ENCODE data around the gene NUDT13. TPM values are rescaled to one million over a fixed set of nuclear protein-coding genes. Genes with fewer than 3 reads are reported as not detected.

The NUDT13 gene
- total and polyA plus RNA-seq, 3 donors from 2014 or later: 3.0 to 5.9 (median 5.6) TPM

DNA sequence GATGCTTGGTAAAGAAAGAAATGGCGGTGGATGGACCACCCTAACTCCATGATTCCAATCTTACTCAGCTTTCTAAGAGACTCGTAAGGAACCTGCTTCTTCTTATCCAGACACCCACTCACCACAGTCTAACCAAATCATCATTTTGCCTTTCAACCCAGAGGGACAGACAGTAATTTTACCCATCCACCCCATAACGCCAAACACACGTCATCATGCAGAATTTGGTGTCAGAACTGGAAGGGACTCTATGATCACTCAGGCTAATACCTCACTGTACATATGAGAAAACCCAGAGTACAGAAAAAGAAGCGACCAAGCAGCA lies 57.2 kb downstream of the NUDT13 start:
- no peaks in the 10 kb centered on the region for H3K27me3 ChIP-seq
- H3K9me3 ChIP-seq: no peaks in the 10 kb centered on the region
- H3K4me3 ChIP-seq: peak overlapping the region; percentile 75 to 90
- peaks cover 9% of the 10 kb centered on the region for H3K4me1 ChIP-seq
- peak overlapping the region; percentile 89 to 94 for H3K27ac ChIP-seq
- DNase-seq: no peak
- intact Hi-C loops (cut with DNase I; ENCODE audit: low total_unique reads): no loop called here
- no peaks in the 10 kb centered on the region for H3K36me3 ChIP-seq (ENCODE audit: low read depth, missing control alignments)
- TF ChIP-seq, protein P1, sequence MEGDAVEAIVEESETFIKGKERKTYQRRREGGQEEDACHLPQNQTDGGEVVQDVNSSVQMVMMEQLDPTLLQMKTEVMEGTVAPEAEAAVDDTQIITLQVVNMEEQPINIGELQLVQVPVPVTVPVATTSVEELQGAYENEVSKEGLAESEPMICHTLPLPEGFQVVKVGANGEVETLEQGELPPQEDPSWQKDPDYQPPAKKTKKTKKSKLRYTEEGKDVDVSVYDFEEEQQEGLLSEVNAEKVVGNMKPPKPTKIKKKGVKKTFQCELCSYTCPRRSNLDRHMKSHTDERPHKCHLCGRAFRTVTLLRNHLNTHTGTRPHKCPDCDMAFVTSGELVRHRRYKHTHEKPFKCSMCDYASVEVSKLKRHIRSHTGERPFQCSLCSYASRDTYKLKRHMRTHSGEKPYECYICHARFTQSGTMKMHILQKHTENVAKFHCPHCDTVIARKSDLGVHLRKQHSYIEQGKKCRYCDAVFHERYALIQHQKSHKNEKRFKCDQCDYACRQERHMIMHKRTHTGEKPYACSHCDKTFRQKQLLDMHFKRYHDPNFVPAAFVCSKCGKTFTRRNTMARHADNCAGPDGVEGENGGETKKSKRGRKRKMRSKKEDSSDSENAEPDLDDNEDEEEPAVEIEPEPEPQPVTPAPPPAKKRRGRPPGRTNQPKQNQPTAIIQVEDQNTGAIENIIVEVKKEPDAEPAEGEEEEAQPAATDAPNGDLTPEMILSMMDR (IDR thresholded peaks at IDR 0.05): no peak
- TF ChIP-seq POLR2A (IDR thresholded peaks at IDR 0.05): no peak
- WGBS, 2 donors: 3% methylated on average over 5 of the region's 5 CpGs

DNA sequence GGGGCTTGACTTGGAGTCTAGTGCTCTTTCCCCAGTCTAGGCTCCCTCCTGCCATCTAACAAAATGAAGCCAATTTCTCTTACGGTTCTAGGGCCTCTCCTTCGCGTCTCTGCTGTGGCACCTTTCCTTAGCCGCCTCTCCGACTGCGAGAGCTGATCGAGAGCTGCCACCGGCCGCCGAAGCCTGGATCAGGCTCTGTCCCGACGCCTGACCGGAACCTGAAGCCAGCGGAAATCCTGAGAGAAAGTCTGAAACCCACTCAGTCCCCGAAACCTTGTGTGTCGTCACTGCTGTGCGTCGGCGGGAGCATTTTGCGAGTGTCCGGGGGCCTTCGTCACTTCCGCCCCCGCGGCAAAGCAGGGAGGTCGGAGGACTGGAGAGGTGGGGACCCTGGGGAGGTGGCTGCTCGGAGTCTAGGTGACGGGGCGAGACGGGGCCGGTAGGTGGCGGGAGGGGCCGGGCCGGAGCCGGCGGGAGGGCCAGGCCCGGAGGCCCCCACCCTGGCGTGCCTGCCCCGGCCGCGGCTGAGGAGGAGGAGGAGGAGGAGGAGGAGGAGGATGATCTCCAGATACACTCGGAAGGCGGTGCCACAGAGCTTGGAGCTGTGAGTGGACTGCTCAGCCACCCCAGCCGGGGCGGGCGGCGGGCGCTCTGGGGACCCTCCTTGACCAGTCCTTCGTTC lies 57.7 kb downstream of the NUDT13 start, which contains the start of the genes ECD and FAM149B1:
ECD (minus strand) TSS at position 226 of the 682 bp plus-strand sequence. CDS start 4,071 bp downstream, outside the sequence.
FAM149B1 (plus strand) TSS at position 337 of the 682 bp plus-strand sequence; CDS start at position 558, 221 bp downstream.
- DNase-seq: peak; percentile 96
- WGBS, 2 donors: 0 to 1% methylated on average over 22 to 49 of the region's 49 CpGs
- TF ChIP-seq, protein P1 (IDR thresholded peaks at IDR 0.05): peak in 2 of 3 experiments; percentile 48 to 58
- peak; percentile 93 for TF ChIP-seq POLR2A (IDR thresholded peaks at IDR 0.05)
- Histone ChIP-seq H3K4me1 (peaks cover 9% of the 10 kb centered on the region), H3K27ac (peak within 1 kb of the TSS; percentile 89 to 94), H3K4me3 (peak within 1 kb of the TSS; percentile 75 to 90), H3K36me3 (ENCODE audit: low read depth, missing control alignments) (no peaks in the 10 kb centered on the region), H3K27me3 (no peaks in the 10 kb centered on the region), H3K9me3 (no peaks in the 10 kb centered on the region)
- intact Hi-C loops (cut with DNase I; ENCODE audit: low total_unique reads): no loop called here

DNA sequence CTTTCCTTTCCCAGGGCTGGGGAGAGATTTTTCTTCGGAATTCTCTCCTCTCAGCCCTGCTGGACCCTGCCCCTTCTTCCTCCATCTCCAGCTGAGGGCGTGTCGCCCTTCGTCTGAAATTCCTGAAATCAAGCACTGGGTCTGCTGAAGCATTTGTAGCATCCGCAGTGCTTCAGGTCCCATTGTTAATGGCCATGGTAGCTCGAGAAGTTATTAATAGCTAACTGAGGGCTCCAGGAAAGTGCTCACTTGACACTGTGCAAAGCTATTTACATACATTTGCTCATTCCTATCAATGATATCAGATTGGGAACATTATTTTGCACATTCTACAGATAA lies 58.2 kb downstream of the NUDT13 start:
- no peak for TF ChIP-seq POLR2A (IDR thresholded peaks at IDR 0.05)
- TF ChIP-seq, protein P1 (IDR thresholded peaks at IDR 0.05): no peak
- DNase-seq: no peak
- Histone ChIP-seq H3K4me3 (peak overlapping the region; percentile 75 to 90), H3K4me1 (peaks cover 9% of the 10 kb centered on the region), H3K27ac (peak overlapping the region; percentile 89 to 94), H3K27me3 (no peaks in the 10 kb centered on the region), H3K36me3 (ENCODE audit: low read depth, missing control alignments) (no peaks in the 10 kb centered on the region), H3K9me3 (no peaks in the 10 kb centered on the region)
- 0% methylated on average over 6 of the region's 6 CpGs for WGBS, 2 donors
- intact Hi-C loops (cut with DNase I; ENCODE audit: low total_unique reads): no loop called here

DNA sequence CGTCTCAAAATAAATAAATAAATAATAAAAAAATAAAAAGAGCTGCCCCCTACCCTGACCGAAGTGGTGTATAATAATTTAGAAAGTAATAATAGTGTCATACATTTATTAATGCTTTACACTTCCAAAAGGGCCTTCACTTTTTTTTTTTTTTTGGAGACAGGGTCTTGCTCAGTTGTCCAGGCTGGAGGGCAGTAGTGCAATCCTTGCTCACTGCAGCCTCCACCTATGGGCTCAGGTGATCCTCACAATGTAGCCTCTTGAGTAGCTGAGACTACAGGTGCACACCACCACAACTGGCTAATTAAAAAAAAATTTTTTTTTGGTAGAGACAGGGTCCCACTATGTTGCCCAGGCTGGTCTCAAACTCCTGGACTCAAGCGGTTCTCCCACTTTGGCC lies 59.1 kb downstream of the NUDT13 start:
- H3K4me3 ChIP-seq: peak overlapping the region in 1 of 2 donors; percentile 90
- H3K9me3 ChIP-seq: no peaks in the 10 kb centered on the region
- intact Hi-C loops (cut with DNase I; ENCODE audit: low total_unique reads): no loop called here
- TF ChIP-seq POLR2A (IDR thresholded peaks at IDR 0.05): no peak
- TF ChIP-seq, protein P1 (IDR thresholded peaks at IDR 0.05): no peak
- H3K36me3 ChIP-seq (ENCODE audit: low read depth, missing control alignments): no peaks in the 10 kb centered on the region
- peaks cover 9% of the 10 kb centered on the region for H3K4me1 ChIP-seq
- no peaks in the 10 kb centered on the region for H3K27me3 ChIP-seq
- H3K27ac ChIP-seq: no peak overlapping the region
- WGBS, 2 donors: 76 to 82% methylated on average over 3 of the region's 3 CpGs
- no peak for DNase-seq

DNA sequence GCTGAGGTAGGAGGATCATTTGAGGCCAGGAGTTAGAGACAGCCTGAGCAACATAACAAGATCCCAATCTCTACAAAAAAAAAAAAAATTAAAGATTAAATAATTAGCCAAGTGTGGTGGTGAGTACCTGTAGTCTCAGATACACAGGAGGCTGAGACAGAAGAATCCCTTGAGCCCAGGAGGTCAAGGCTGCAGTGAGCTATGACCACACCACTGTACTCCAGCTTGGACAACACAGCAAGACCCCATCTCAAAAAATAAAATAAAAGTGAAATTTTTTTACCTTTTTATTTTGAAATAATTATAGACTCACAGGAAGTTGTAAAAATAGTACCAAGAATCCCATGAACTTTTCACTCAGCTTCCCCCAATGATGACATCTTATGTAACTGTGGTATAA lies 62.6 kb downstream of the NUDT13 start:
- Histone ChIP-seq H3K27me3 (no peaks in the 10 kb centered on the region), H3K36me3 (ENCODE audit: low read depth, missing control alignments) (no peaks in the 10 kb centered on the region), H3K27ac (no peak overlapping the region), H3K4me1 (peaks cover 4% of the 10 kb centered on the region), H3K9me3 (no peaks in the 10 kb centered on the region), H3K4me3 (no peak overlapping the region)
- intact Hi-C loops (cut with DNase I; ENCODE audit: low total_unique reads): no loop called here
- DNase-seq: no peak
- TF ChIP-seq, protein P1 (IDR thresholded peaks at IDR 0.05): no peak
- no peak for TF ChIP-seq POLR2A (IDR thresholded peaks at IDR 0.05)

Measured in testis (tissue), 3 donors.